ENCODE measurements around the gene IGFL2. TPM values are rescaled to one million over a fixed set of nuclear protein-coding genes. Genes with fewer than 3 reads are reported as not detected.

Gene IGFL2
- total RNA-seq, 4 donors from 2014 or later = not detected

- no peaks in the 10 kb centered on the region for H3K36me3 ChIP-seq
- no peak overlapping the region for H3K4me3 ChIP-seq (replicated peaks in 1 of 3)
- no peaks in the 10 kb centered on the region for H3K9me3 ChIP-seq
- intact Hi-C loops (cut with DNase I) = no loop called here
- no peak for DNase-seq
- no peak overlapping the region for H3K27ac ChIP-seq
- no peaks in the 10 kb centered on the region for H3K4me1 ChIP-seq
- TF ChIP-seq, protein P1, sequence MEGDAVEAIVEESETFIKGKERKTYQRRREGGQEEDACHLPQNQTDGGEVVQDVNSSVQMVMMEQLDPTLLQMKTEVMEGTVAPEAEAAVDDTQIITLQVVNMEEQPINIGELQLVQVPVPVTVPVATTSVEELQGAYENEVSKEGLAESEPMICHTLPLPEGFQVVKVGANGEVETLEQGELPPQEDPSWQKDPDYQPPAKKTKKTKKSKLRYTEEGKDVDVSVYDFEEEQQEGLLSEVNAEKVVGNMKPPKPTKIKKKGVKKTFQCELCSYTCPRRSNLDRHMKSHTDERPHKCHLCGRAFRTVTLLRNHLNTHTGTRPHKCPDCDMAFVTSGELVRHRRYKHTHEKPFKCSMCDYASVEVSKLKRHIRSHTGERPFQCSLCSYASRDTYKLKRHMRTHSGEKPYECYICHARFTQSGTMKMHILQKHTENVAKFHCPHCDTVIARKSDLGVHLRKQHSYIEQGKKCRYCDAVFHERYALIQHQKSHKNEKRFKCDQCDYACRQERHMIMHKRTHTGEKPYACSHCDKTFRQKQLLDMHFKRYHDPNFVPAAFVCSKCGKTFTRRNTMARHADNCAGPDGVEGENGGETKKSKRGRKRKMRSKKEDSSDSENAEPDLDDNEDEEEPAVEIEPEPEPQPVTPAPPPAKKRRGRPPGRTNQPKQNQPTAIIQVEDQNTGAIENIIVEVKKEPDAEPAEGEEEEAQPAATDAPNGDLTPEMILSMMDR (IDR thresholded peaks at IDR 0.05) = no peak
- TF ChIP-seq POLR2A (IDR thresholded peaks at IDR 0.05) = no peak
- H3K27me3 ChIP-seq = no peaks in the 10 kb centered on the region
- WGBS, 2 donors = 81 to 90% methylated on average over 1 of the region's 1 CpG
Measured at GRCh38 chr19:46141421-46141820, 6.6 kb upstream of the IGFL2 start.

DNA sequence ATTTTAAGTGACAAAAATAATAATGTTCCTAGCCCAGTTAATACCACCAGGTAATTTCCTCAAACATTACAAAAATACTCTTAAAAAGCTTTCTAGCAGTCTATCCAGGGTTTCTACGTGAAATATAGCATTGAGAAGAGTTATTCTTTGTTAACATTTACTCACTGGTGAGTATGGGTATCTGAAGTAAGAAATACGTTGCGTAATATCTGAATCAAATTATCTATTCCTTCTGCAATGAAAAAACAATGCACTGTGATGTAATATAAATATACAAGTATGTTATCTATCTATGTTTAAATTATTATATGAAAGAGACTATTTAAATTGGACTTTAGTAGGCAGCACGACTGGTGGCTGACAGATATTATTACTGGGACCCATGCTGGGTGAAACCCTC lies 5.7 kb upstream of the IGFL2 start:
- H3K36me3 ChIP-seq = no peaks in the 10 kb centered on the region
- WGBS, 2 donors = 84 to 85% methylated on average over 4 of the region's 4 CpGs

DNA sequence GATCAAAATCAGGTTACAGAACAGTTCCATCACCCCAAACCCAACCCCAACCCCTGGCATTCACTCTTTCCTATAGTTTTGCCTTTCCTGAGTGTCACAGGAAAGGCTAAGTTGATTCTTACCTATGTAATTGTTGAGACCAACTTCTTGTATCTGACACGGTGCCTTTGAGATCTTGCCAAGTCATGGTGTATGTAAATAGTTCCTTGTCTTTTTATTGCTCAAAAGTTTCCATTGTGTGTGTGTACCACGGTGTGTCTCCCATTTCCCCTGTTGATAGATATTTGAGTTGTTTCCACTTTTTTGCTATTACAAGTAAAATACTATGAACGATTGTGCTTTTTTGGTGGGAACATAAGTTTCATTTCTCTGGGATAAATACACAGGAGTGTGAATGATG lies 3.3 kb upstream of the IGFL2 start:
- DNase-seq = no peak
- no peaks in the 10 kb centered on the region for H3K4me1 ChIP-seq
- H3K9me3 ChIP-seq = no peaks in the 10 kb centered on the region
- no peaks in the 10 kb centered on the region for H3K36me3 ChIP-seq
- intact Hi-C loops (cut with DNase I) = no loop called here
- 57 to 73% methylated on average over 3 of the region's 3 CpGs for WGBS, 2 donors
- H3K27ac ChIP-seq = no peak overlapping the region
- TF ChIP-seq, protein P1 (IDR thresholded peaks at IDR 0.05) = no peak
- no peak for TF ChIP-seq POLR2A (IDR thresholded peaks at IDR 0.05)
- no peak overlapping the region for H3K4me3 ChIP-seq (replicated peaks in 1 of 3)
- no peaks in the 10 kb centered on the region for H3K27me3 ChIP-seq

More for the DNA sequence above, 5.7 kb upstream of the IGFL2 start:
- Histone ChIP-seq H3K9me3 (no peaks in the 10 kb centered on the region), H3K4me3 (replicated peaks in 1 of 3) (no peak overlapping the region), H3K27ac (no peak overlapping the region), H3K4me1 (no peaks in the 10 kb centered on the region), H3K27me3 (no peaks in the 10 kb centered on the region)
- TF ChIP-seq POLR2A (IDR thresholded peaks at IDR 0.05) = no peak
- TF ChIP-seq, protein P1 (IDR thresholded peaks at IDR 0.05) = no peak
- no peak for DNase-seq
- intact Hi-C loops (cut with DNase I) = no loop called here

DNA sequence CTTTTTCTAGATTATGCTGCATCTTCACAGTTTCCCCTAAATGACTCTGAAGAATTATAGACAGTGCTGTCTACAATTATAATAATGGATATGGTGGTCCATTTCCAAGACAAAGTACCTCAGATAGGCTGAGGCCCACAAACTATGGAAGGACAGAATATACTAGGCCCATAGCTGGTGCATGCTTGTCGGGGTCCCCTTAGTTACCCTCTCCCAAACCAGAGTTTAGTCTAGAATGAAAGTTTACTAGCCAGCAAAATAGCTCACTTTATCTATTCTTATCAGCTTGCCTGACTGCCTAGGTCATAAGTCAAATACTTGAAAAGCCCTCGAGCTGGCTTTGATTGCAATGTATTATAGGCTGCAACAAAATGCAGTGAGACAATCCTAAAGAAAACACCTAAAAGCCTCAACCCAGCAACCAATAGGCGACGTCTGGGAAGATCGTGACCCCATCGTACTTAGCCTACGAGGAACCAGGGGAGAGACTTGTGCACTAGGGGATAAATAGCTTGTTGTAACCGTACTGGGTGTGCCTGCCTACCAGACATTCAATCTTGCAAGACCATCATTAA lies 785 bp upstream of the IGFL2 start:
- Histone ChIP-seq H3K4me1 (no peaks in the 10 kb centered on the region), H3K9me3 (no peaks in the 10 kb centered on the region), H3K27me3 (no peaks in the 10 kb centered on the region), H3K36me3 (no peaks in the 10 kb centered on the region), H3K27ac (no peak overlapping the region), H3K4me3 (replicated peaks in 1 of 3) (no peak overlapping the region)
- WGBS, 2 donors = 49 to 53% methylated on average over 8 of the region's 8 CpGs
- DNase-seq = no peak
- TF ChIP-seq POLR2A (IDR thresholded peaks at IDR 0.05) = no peak
- TF ChIP-seq, protein P1 (IDR thresholded peaks at IDR 0.05) = no peak
- intact Hi-C loops (cut with DNase I) = no loop called here

GRCh38 chr19:46150606-46151005 lies 2.6 kb downstream of the IGFL2 start:
- H3K36me3 ChIP-seq = no peaks in the 10 kb centered on the region
- no peak overlapping the region for H3K27ac ChIP-seq
- H3K4me3 ChIP-seq (replicated peaks in 1 of 3) = no peak overlapping the region
- DNase-seq = no peak
- TF ChIP-seq POLR2A (IDR thresholded peaks at IDR 0.05) = no peak
- TF ChIP-seq, protein P1 (IDR thresholded peaks at IDR 0.05) = no peak
- no peaks in the 10 kb centered on the region for H3K27me3 ChIP-seq
- intact Hi-C loops (cut with DNase I) = no loop called here
- no peaks in the 10 kb centered on the region for H3K4me1 ChIP-seq
- WGBS, 2 donors = 88 to 91% methylated on average over 5 of the region's 5 CpGs
- H3K9me3 ChIP-seq = no peaks in the 10 kb centered on the region
